K562 (cell line): Measurements from ENCODE around the gene IL1RL2. TPM values are rescaled to one million over a fixed set of nuclear protein-coding genes. Genes with fewer than 3 reads are reported as not detected.

Experiments
- ATAC-seq: fragments of 200-7000 bp; cut with Tn5 transposase; 3 replicates; pipeline ENCODE4 v1.9.1; 2020; ENCODE audit warnings: moderate library complexity
- BruUV-seq: library from RNA; stranded (reverse); fragments of 400-500 nt; replicated peaks from 2 replicates; lab custom pipeline; 2021; lab: Mats Ljungman, UMichigan
- CTCF ChIA-PET: fragments of 300-600 bp; formaldehyde crosslinking; extraction: SDS; loops from one replicate; lab custom pipeline; 2021; ENCODE audit warnings: low intra/inter-chr PET ratio; lab: Yijun Ruan, JAX
- POLR2A ChIA-PET: fragments of 300-600, 350-650 bp; sonication (Branson Sonifier 250); formaldehyde crosslinking; extraction: SDS; loops from one replicate; lab custom pipeline; 2021; ENCODE audit warnings: antibody characterized with exemption, inconsistent platforms; lab: Yijun Ruan, JAX
- DNase-seq, 4 experiments: peaks; one replicate each; pipeline versions ENCODE4 v3.0.0 to v3.0.0-alpha.2; 2011 to 2018; ENCODE audit warnings: low spot score in 3 of 4, mixed read lengths in 3 of 4; ENCODE audit errors: extremely low read depth in 1 of 4
- FAIRE-seq: peaks from 2 replicates; lab custom pipeline; 2011; peaks lifted over from hg19 to GRCh38; lab: Jason Lieb, UNC
- H2AFZ ChIP-seq: 2 replicates; pipeline ENCODE4 v1.6.0; 2011; ENCODE audit warnings: low read depth, low read length, control low read depth, inconsistent platforms
- H3K27ac ChIP-seq: fragments of 200-600 bp; 3 replicates; pipeline ENCODE4 v1.8.0; 2011; ENCODE audit warnings: low read depth, mild to moderate bottlenecking, control low read depth, inconsistent platforms, low read length, moderate library complexity, mixed read lengths; ENCODE audit errors: extremely low read depth
- H3K27me3 ChIP-seq, 2 experiments: fragments of 300-600 bp in 1 of 2; 2 replicates in 1 of 2; 3 replicates in 1 of 2; pipeline versions ENCODE4 v1.6.0 to v1.8.0; 2011; ENCODE audit warnings: inconsistent platforms in 2 of 2, low read length in 2 of 2, mild to moderate bottlenecking in 1 of 2, mixed read lengths in 1 of 2, moderate library complexity in 1 of 2; ENCODE audit not compliant: control insufficient read depth in 2 of 2, insufficient read depth in 2 of 2
- H3K36me3 ChIP-seq: fragments of 300-600 bp; 3 replicates; pipeline ENCODE4 v1.8.0; 2011; ENCODE audit warnings: mild to moderate bottlenecking, low read length, inconsistent platforms; ENCODE audit not compliant: control insufficient read depth, insufficient read depth
- H3K4me1 ChIP-seq, 2 experiments: fragments of 200-600 bp in 1 of 2; replicated peaks in 1 of 2; 2 replicates in 1 of 2; 3 replicates in 1 of 2; pipeline versions ENCODE4 v1.5.1 to v1.8.0; 2011; ENCODE audit warnings: inconsistent platforms in 2 of 2, low read length in 2 of 2, mild to moderate bottlenecking in 1 of 2, mixed read lengths in 1 of 2, moderate library complexity in 1 of 2; ENCODE audit not compliant: control insufficient read depth in 2 of 2, insufficient read depth in 2 of 2
- H3K4me2 ChIP-seq: 2 replicates; pipeline ENCODE4 v1.6.1; 2011; ENCODE audit warnings: low read length, control low read depth, inconsistent platforms, mixed read lengths; ENCODE audit not compliant: insufficient read depth
- H3K4me3 ChIP-seq: fragments of 200-600 bp; sonication (generic), shearing (Covaris generic); 2 replicates; pipeline ENCODE4 v1.5.1; 2016; ENCODE audit warnings: control low read depth, inconsistent platforms
- H3K79me2 ChIP-seq: fragments of 200-600 bp; 3 replicates; pipeline ENCODE4 v1.8.0; 2011; ENCODE audit warnings: low read length, inconsistent platforms; ENCODE audit not compliant: control insufficient read depth, insufficient read depth
- H3K9ac ChIP-seq, 2 experiments: 2 replicates each; pipeline versions ENCODE4 v1.6.0 to v1.6.1; 2011; ENCODE audit warnings: low read depth in 2 of 2, low read length in 2 of 2, control low read depth in 1 of 2, inconsistent platforms in 1 of 2, mild to moderate bottlenecking in 1 of 2, mixed read lengths in 1 of 2; ENCODE audit not compliant: insufficient read depth in 1 of 2
- H3K9me1 ChIP-seq: one replicate; pipeline ENCODE4 v1.6.0; 2011; ENCODE audit warnings: inconsistent platforms, mild to moderate bottlenecking, low read length, moderate library complexity; ENCODE audit not compliant: control insufficient read depth, insufficient read depth
- H3K9me3 ChIP-seq: replicated peaks from 2 replicates; pipeline ENCODE4 v1.5.1; 2011; ENCODE audit warnings: low read depth, low read length, inconsistent platforms; ENCODE audit not compliant: control insufficient read depth, insufficient read depth
- H4K20me1 ChIP-seq: replicated peaks from 2 replicates; pipeline ENCODE4 v1.6.1; 2011; ENCODE audit warnings: low read length, inconsistent platforms, mixed read lengths; ENCODE audit not compliant: control insufficient read depth, insufficient read depth
- DMBX1 ChIP-seq: fragments of 250-450 bp; sonication (Bioruptor Pico); IDR thresholded peaks from 2 replicates; pipeline ENCODE4 v1.8.0; 2022; ENCODE audit warnings: inconsistent platforms, mild to moderate bottlenecking, moderate library complexity, borderline replicate concordance
- GTF2A2 ChIP-seq: IDR thresholded peaks from 2 replicates; pipeline ENCODE4 v1.6.1; 2016; ENCODE audit warnings: mild to moderate bottlenecking, missing genetic modification characterization, missing compliant biosample characterization
- KHSRP ChIP-seq: fragments of 450-650 bp; IDR thresholded peaks from 2 replicates; pipeline ENCODE4 v1.6.1; 2017
- MAZ ChIP-seq, 2 experiments: fragments of 450-650 bp in 1 of 2; sonication (generic) in 1 of 2; formaldehyde crosslinking; IDR thresholded peaks in 1 of 2; conservative IDR thresholded peaks in 1 of 2; 2 replicates each; pipeline versions ENCODE4 v1.4.0 to v1.5.0; 2020; ENCODE audit warnings: mild to moderate bottlenecking in 1 of 2, missing genetic modification reagents in 1 of 2
- PURB ChIP-seq: sonication (generic); formaldehyde crosslinking; IDR thresholded peaks from 2 replicates; pipeline ENCODE4 v1.9.0; 2021; ENCODE audit warnings: low read depth, mild to moderate bottlenecking, missing genetic modification reagents
- PYGO2 ChIP-seq: fragments of 450-650 bp; IDR thresholded peaks from 2 replicates; pipeline ENCODE4 v1.6.1; 2016; ENCODE audit warnings: mild to moderate bottlenecking, missing genetic modification characterization, moderate library complexity, missing compliant biosample characterization
- RHOXF2B ChIP-seq: fragments of 250-450 bp; sonication (Bioruptor Pico); conservative IDR thresholded peaks from 2 replicates; pipeline ENCODE4 v1.5.1; 2021
- SRF ChIP-seq, 2 experiments: fragments of 250-450, 450-650 bp in 1 of 2; sonication (Bioruptor Pico) in 1 of 2; sonication (generic) in 1 of 2; formaldehyde crosslinking; IDR thresholded peaks; 2 replicates each; pipeline versions ENCODE4 v1.5.0 to v1.5.1; 2020 to 2022; ENCODE audit warnings: mild to moderate bottlenecking in 1 of 2, missing genetic modification reagents in 1 of 2
- ZNF217 ChIP-seq: sonication (generic); formaldehyde crosslinking; IDR thresholded peaks from 2 replicates; pipeline ENCODE4 v1.8.0; 2022; ENCODE audit warnings: mild to moderate bottlenecking, missing genetic modification reagents
- ZNF584 ChIP-seq: fragments of 200-800 bp; sonication (Bioruptor generic); IDR thresholded peaks from 2 replicates; pipeline ENCODE4 v1.6.1; 2016; ENCODE audit warnings: low read depth, mild to moderate bottlenecking, missing genetic modification characterization, missing compliant biosample characterization
- ZNF589 ChIP-seq: fragments of 200-800 bp; sonication (Bioruptor generic); IDR thresholded peaks from 2 replicates; pipeline ENCODE4 v1.6.1; 2016; ENCODE audit warnings: low read depth, missing genetic modification characterization, missing compliant biosample characterization
- ZNF644 ChIP-seq: fragments of 200-800 bp; sonication (Bioruptor generic); IDR thresholded peaks from 2 replicates; pipeline ENCODE4 v1.6.1; 2016; ENCODE audit warnings: low read depth, missing genetic modification characterization, missing compliant biosample characterization
- ZNF695 ChIP-seq: fragments of 450-650 bp; formaldehyde crosslinking; IDR thresholded peaks from 2 replicates; pipeline ENCODE4 v1.4.0; 2020; ENCODE audit warnings: mild to moderate bottlenecking, moderate library complexity
- ZNF79 ChIP-seq: fragments of 250-450 bp; sonication (Bioruptor Pico); IDR thresholded peaks from 2 replicates; pipeline ENCODE4 v1.4.0; 2020; ENCODE audit warnings: low read depth, mild to moderate bottlenecking, moderate library complexity
- WGBS: fragments of 100-300 bp; shearing (Covaris generic); methylation state at CpG from one replicate; pipeline ENCODE4 v1.1.6; 2016; ENCODE audit warnings: low coverage, mixed read lengths; ENCODE audit not compliant: insufficient coverage; ENCODE audit errors: missing lambda C conversion rate; 5-methylcytosine and 5-hydroxymethylcytosine counted together
- in situ Hi-C: fragments of 300-500 bp; cut with MboI; formaldehyde crosslinking; loops from 4 replicates; pipeline ENCODE4 v1.15.0; 2018; ENCODE audit warnings: inconsistent platforms, mixed read lengths
- intact Hi-C: fragments of 100-400 bp; cut with micrococcal nuclease; formaldehyde crosslinking; loops from 2 replicates; pipeline ENCODE4 v1.14.2; 2022
- polyA plus RNA-seq, 8 experiments: library from polyadenylated mRNA; depleted of rRNA in 4 of 8; stranded (reverse) in 5 of 8; unstranded in 3 of 8; fragments of >200 nt; fragmentation: Nextera tagmentation in 2 of 8; fragmentation: Illumina TruSeq in 1 of 8; extraction: Ambion mirVana in 2 of 8; extraction: Trizol in 1 of 8; gene quantifications; 2 replicates each; pipeline versions ENCODE4 v1.2.1 to v1.2.3, GENCODE V29; 2011 to 2014; ENCODE audit warnings: inconsistent platforms in 1 of 8, missing spikeins in 1 of 8
- total RNA-seq, 7 experiments: library from RNA; depleted of rRNA in 6 of 7; stranded (reverse); fragments of >200 nt in 6 of 7; fragmentation: Illumina TruSeq in 2 of 7; extraction: Trizol in 2 of 7; gene quantifications; 2 replicates each; pipeline versions ENCODE4 v1.2.1 to v1.2.3, GENCODE V29; 2011 to 2021; ENCODE audit warnings: low replicate concordance in 1 of 7
- TF ChIP-seq, protein P1 (sequence below), 3 experiments: fragments of 200-800 bp in 1 of 3; fragments of 250-450 bp in 1 of 3; fragments of 450-650 bp in 1 of 3; sonication (Bioruptor Pico) in 1 of 3; sonication (Bioruptor generic) in 1 of 3; formaldehyde crosslinking in 1 of 3; IDR thresholded peaks; 2 replicates each; pipeline versions ENCODE4 v1.6.1 to v1.8.0; 2016 to 2022; ENCODE audit warnings: mild to moderate bottlenecking in 2 of 3, missing genetic modification characterization in 2 of 3, missing compliant biosample characterization in 1 of 3, moderate library complexity in 1 of 3

The IL1RL2 gene
- total and polyA plus RNA-seq, 9 of the 15 experiments (the other 6 are each of a cell fraction or from before 2014, with no cell fraction given): not detected

DNA sequence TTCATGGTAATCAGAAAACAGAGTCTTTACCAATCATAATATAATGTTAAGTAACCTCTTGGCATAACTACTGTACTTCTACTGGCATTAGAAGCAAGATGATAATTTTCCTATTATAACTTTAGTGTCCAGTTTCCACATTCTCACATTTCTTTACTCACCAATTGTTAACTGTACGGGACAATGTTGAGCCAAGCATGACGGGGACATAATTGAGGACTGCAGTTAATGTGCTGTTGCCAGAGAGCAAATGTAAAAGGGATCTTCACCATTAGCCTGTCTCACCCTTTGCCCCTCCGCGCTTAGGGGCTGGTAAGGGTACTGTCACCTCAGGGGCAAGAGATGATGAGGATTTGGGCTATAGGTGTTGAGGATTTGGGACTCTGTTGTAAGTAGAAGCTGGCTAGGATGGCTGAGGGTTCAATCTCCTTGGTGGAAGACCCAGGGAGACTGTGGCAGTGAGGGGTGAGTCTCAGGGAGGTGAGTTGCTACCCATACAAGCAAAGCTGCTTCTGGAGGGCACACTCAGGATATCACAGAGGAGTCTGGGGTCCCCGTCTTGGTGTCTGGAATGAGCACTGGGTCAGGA lies 70.1 kb downstream of the IL1RL2 start:
- no peaks in the 10 kb centered on the region for H3K79me2 ChIP-seq
- BruUV-seq: no TSS peak
- POLR2A ChIA-PET: interaction anchor here (0.9 kb wide), 1 partner anchor 16 kb away, joined by 3 read pairs; no protein-coding TSS in a partner anchor
- H3K9ac ChIP-seq: no peak overlapping the region
- peak overlapping the region; percentile 14 for H3K4me2 ChIP-seq
- no peaks in the 10 kb centered on the region for H3K9me3 ChIP-seq
- peak; percentile 26 for FAIRE-seq
- CTCF ChIA-PET: interaction anchor here (1.0 kb wide), 1 partner anchor 186 kb away, joined by 4 read pairs; no protein-coding TSS in a partner anchor
- intact Hi-C loops (loop anchor here (5.0 kb wide), 1 partner anchor 80 kb away; no protein-coding TSS in a partner anchor), in situ Hi-C loops (no loop called here)
- no peak overlapping the region for H3K27ac ChIP-seq
- DNase-seq: no peak
- H2AFZ ChIP-seq: peak overlapping the region; percentile 81
- no peak overlapping the region for H3K4me3 ChIP-seq
- H3K27me3 ChIP-seq: no peaks in the 10 kb centered on the region; a peak in 1 of 5 replicates
- H4K20me1 ChIP-seq: no peaks in the 10 kb centered on the region
- no peaks in the 10 kb centered on the region for H3K9me1 ChIP-seq
- no peaks in the 10 kb centered on the region; a peak in 1 of 5 replicates for H3K4me1 ChIP-seq
- ATAC-seq: no peak; the same call in 2 of the 3 replicates
- WGBS: 23% methylated on average over 5 of the region's 5 CpGs
- H3K36me3 ChIP-seq: no peaks in the 10 kb centered on the region
- TF ChIP-seq MAZ (CRISPR knock-in tag; conservative IDR thresholded peaks at IDR 0.05 in 1 of 2, IDR thresholded peaks at IDR 0.05 in 1 of 2) (0 out of 4 replicates have a peak, but pooled peaks of 1 of the 2 experiments have one; percentile 25), ZNF589 (CRISPR knock-in tag) (0 out of 2 replicates have a peak, but pooled peaks have one; percentile 19), ZNF217 (CRISPR knock-in tag) (no peak), ZNF644 (tag) (no peak), ZNF695 (CRISPR knock-in tag) (no peak), ZNF79 (CRISPR knock-in tag) (no peak), ZNF584 (peak; percentile 58), GTF2A2 (tag) (peak; percentile 50; the same call in 1 of the 2 replicates), DMBX1 (no peak), SRF (CRISPR knock-in tag; IDR thresholded peaks at IDR 0.05) (no peak), PYGO2 (0 out of 2 replicates have a peak, but pooled peaks have one; percentile 11), PURB (no peak), KHSRP (no peak), RHOXF2B (no peak)
- TF ChIP-seq, protein P1, sequence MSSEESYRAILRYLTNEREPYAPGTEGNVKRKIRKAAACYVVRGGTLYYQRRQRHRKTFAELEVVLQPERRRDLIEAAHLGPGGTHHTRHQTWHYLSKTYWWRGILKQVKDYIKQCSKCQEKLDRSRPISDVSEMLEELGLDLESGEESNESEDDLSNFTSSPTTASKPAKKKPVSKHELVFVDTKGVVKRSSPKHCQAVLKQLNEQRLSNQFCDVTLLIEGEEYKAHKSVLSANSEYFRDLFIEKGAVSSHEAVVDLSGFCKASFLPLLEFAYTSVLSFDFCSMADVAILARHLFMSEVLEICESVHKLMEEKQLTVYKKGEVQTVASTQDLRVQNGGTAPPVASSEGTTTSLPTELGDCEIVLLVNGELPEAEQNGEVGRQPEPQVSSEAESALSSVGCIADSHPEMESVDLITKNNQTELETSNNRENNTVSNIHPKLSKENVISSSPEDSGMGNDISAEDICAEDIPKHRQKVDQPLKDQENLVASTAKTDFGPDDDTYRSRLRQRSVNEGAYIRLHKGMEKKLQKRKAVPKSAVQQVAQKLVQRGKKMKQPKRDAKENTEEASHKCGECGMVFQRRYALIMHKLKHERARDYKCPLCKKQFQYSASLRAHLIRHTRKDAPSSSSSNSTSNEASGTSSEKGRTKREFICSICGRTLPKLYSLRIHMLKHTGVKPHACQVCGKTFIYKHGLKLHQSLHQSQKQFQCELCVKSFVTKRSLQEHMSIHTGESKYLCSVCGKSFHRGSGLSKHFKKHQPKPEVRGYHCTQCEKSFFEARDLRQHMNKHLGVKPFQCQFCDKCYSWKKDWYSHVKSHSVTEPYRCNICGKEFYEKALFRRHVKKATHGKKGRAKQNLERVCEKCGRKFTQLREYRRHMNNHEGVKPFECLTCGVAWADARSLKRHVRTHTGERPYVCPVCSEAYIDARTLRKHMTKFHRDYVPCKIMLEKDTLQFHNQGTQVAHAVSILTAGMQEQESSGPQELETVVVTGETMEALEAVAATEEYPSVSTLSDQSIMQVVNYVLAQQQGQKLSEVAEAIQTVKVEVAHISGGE (CRISPR knock-in tag; IDR thresholded peaks at IDR 0.05): no peak
